ENCODE measurements around the gene C1orf50. TPM values are rescaled to one million over a fixed set of nuclear protein-coding genes. Genes with fewer than 3 reads are reported as not detected.

The C1orf50 gene
- total and polyA plus RNA-seq, 2 donors (not counting 3 experiments of a cell fraction or from before 2014, with no cell fraction given) = 4.8 to 7.4 TPM

- Histone ChIP-seq H3K4me1 (ENCODE audit: control insufficient read depth, extremely low read depth, insufficient read depth, low read length) (no peaks in the 10 kb centered on the region), H3K4me2 (ENCODE audit: insufficient read depth, low read length) (no peak overlapping the region), H3K9ac (replicated peaks; ENCODE audit: extremely low read depth, insufficient read depth, low read length) (no peak overlapping the region), H3K9me3 (replicated peaks; ENCODE audit: control insufficient read depth, insufficient read depth, low read length) (no peaks in the 10 kb centered on the region), H3K27ac (ENCODE audit: insufficient read depth, low read depth, low read length) (no peak overlapping the region), H3K36me3 (ENCODE audit: control insufficient read depth in 2 of 2, extremely low read depth in 1 of 2, insufficient read depth in 2 of 2, low read length in 2 of 2) (peaks cover 0 to 12% of the 10 kb centered on the region in 2 experiments), H3K4me3 (replicated peaks in 1 of 3; ENCODE audit: insufficient read depth in 1 of 3, low read depth in 1 of 3, low read length in 3 of 3) (no peak overlapping the region), H4K20me1 (replicated peaks; ENCODE audit: control insufficient read depth, extremely low read depth, insufficient read depth, low read length) (no peaks in the 10 kb centered on the region), H2AFZ (ENCODE audit: low read depth, low read length) (no peak overlapping the region), H3K9me1 (replicated peaks; ENCODE audit: control insufficient read depth, extremely low read depth, insufficient read depth, low read length) (no peaks in the 10 kb centered on the region), H3K27me3 (ENCODE audit: control insufficient read depth in 2 of 2, insufficient read depth in 2 of 2, low read length in 2 of 2) (no peaks in the 10 kb centered on the region), H3K79me2 (ENCODE audit: control insufficient read depth, insufficient read depth, low read length) (no peaks in the 10 kb centered on the region)
- TF ChIP-seq JUN (IDR thresholded peaks at IDR 0.05; ENCODE audit: borderline replicate concordance, insufficient read depth, insufficient read length, low read depth) = no peak
- no peak for TF ChIP-seq GATA2 (IDR thresholded peaks at IDR 0.05; ENCODE audit: insufficient read depth, insufficient read length, low read depth, low read length)
- TF ChIP-seq POLR2AphosphoS5 (IDR thresholded peaks at IDR 0.05; ENCODE audit: insufficient read depth, low read depth, low read length) = no peak
- TF ChIP-seq EZH2 (IDR thresholded peaks at IDR 0.05; ENCODE audit: borderline replicate concordance, low read depth, low read length, severe bottlenecking) = no peak
- TF ChIP-seq FOS (IDR thresholded peaks at IDR 0.05; ENCODE audit: borderline replicate concordance, insufficient read depth, low read length) = no peak
- TF ChIP-seq MAX (IDR thresholded peaks at IDR 0.05; ENCODE audit: insufficient read depth, insufficient read length) = no peak
- TF ChIP-seq CTCF (IDR thresholded peaks at IDR 0.05; ENCODE audit: extremely low read depth in 1 of 2, insufficient read depth in 1 of 2, low read depth in 1 of 2, low read length in 2 of 2) = no peak
- no peak for TF ChIP-seq POLR2A (IDR thresholded peaks at IDR 0.05; ENCODE audit: low read depth, low read length)
- no peak for TF ChIP-seq MYC (IDR thresholded peaks at IDR 0.05; ENCODE audit: low read depth, low read length)
- dilution Hi-C loops (cut with MboI; ENCODE audit: extremely low pct_ligation_motif_present, low sequenced_read_pairs) = no loop called here
- no peak for FAIRE-seq
- no peak for DNase-seq (ENCODE audit: low read depth, low spot score)
- intact Hi-C loops (cut with micrococcal nuclease) = no loop called here
- POLR2A ChIA-PET = no interaction called here
- CTCF ChIA-PET = interaction anchor here (1.2 to 6.1 kb wide), 2 partner anchors 11 to 164 kb away, joined by 3 to 79 read pairs; no protein-coding TSS in a partner anchor
- BruUV-seq (replicated peaks) = no TSS peak
Observed at GRCh38 chr1:42742141-42742540, 24.9 kb upstream of the C1orf50 start.

All from endothelial cell of umbilical vein (primary cell).